ENCODE measurements around the gene OR2Z1.
A peak's percentile ranks its signal among the peaks of the same experiment; 100 is the strongest.

- TF ChIP-seq CTCF (IDR thresholded peaks at IDR 0.05; ENCODE audit: insufficient read depth, low read length, poor library complexity, severe bottlenecking) (peak; percentile 20), EZH2phosphoT487 (conservative IDR thresholded peaks at IDR 0.05; ENCODE audit: low read length) (no peak)
These were observed 23.6 kb upstream of the OR2Z1 start for GRCh38 chr19:8697671-8698432.

All from SU-DHL-6 (cell line).